ENCODE results near the gene PHLDB2.

The PHLDB2 gene

DNA sequence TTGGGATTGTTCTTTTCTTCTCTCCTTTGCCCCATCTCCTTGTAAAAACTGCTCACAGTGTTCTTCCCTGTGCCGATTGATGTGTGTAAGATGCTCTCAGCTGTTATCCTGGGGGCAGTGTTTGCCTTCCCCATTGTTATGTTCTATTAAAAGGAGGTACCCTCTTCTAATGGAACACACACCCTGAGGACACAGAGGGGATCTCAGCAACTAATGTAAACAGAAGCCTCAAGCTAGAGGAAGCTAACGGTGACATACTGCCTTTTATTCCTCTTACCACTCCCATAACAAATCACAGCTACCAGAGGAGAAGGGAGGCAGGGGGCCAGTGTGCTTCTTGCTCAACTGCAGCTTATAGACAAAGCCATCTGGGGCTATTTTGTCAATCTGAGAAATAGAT lies 141.9 kb downstream of the PHLDB2 start:
- TF ChIP-seq TAF1 (IDR thresholded peaks at IDR 0.05; ENCODE audit: borderline replicate concordance, insufficient read depth, low read length) = no peak

- TF ChIP-seq SIN3A (IDR thresholded peaks at IDR 0.05; ENCODE audit: borderline replicate concordance, insufficient read depth, low read length) = no peak
- no peak for TF ChIP-seq REST (IDR thresholded peaks at IDR 0.05; ENCODE audit: insufficient read depth in 1 of 2, low read depth in 2 of 2, low read length in 2 of 2)
- no peak for TF ChIP-seq POLR2AphosphoS5 (IDR thresholded peaks at IDR 0.05; ENCODE audit: low read depth, low read length)
- no peak for TF ChIP-seq TAF1 (IDR thresholded peaks at IDR 0.05; ENCODE audit: borderline replicate concordance, insufficient read depth, low read length)
- TF ChIP-seq FOXP2 (optimal IDR thresholded peaks at IDR 0.05; ENCODE audit: borderline replicate concordance, extremely low read depth, extremely low read length, insufficient read depth) = no peak
Measured at GRCh38 chr3:112001526-112001925, 142.5 kb downstream of the PHLDB2 start.

DNA sequence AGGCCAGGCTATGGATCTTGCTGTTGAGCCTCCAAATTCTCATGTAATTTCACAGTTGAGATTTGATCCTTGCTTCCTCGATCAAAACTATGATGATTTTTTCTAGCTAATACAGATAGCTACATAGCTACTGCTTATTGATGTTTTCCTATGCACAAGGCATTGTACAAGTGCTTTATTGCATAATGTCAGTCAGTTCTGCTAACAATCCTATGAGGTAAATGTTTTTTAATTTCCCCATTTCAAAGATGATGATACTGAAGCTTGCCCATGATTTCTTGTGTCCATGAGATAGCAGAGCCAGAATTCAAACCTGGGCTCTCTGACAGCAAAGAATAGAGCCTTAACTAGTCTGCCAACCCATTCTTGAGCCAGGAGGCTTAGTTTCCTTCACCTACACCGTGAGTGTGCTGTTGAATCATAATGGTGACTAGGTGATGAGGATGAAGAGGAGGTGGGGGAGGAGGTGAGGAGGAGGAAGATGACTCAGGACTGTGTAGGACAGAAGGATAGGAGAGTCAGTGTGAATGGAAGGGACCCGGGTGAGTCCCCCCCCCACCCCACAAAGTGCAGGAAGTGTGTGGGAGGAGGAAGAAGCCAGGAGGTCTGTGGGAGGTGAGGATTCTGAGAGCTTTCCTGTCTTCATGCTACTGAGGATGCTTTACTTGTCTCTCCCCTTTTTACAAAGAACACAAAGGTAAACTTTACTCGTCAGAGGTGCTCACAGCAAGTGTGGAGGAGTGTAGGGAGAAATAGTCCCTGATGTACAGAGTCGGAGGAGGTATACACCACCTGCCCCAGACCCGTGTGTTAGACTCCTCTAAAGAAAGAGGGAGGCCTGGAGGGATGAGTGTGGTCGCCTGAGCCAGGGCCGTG lies 143.3 kb downstream of the PHLDB2 start:
- TF ChIP-seq FOXP2 (optimal IDR thresholded peaks at IDR 0.05; ENCODE audit: borderline replicate concordance, extremely low read depth, extremely low read length, insufficient read depth) = no peak
- TF ChIP-seq SIN3A (IDR thresholded peaks at IDR 0.05; ENCODE audit: borderline replicate concordance, insufficient read depth, low read length) = no peak
- no peak for TF ChIP-seq REST (IDR thresholded peaks at IDR 0.05; ENCODE audit: insufficient read depth in 1 of 2, low read depth in 2 of 2, low read length in 2 of 2)
- no peak for TF ChIP-seq POLR2AphosphoS5 (IDR thresholded peaks at IDR 0.05; ENCODE audit: low read depth, low read length)
- no peak for TF ChIP-seq TAF1 (IDR thresholded peaks at IDR 0.05; ENCODE audit: borderline replicate concordance, insufficient read depth, low read length)

- no peak for TF ChIP-seq FOXP2 (optimal IDR thresholded peaks at IDR 0.05; ENCODE audit: borderline replicate concordance, extremely low read depth, extremely low read length, insufficient read depth)
- no peak for TF ChIP-seq REST (IDR thresholded peaks at IDR 0.05; ENCODE audit: insufficient read depth in 1 of 2, low read depth in 2 of 2, low read length in 2 of 2)
- no peak for TF ChIP-seq POLR2AphosphoS5 (IDR thresholded peaks at IDR 0.05; ENCODE audit: low read depth, low read length)
- no peak for TF ChIP-seq TAF1 (IDR thresholded peaks at IDR 0.05; ENCODE audit: borderline replicate concordance, insufficient read depth, low read length)
- no peak for TF ChIP-seq SIN3A (IDR thresholded peaks at IDR 0.05; ENCODE audit: borderline replicate concordance, insufficient read depth, low read length)
Measured at GRCh38 chr3:112003321-112004080, 144.4 kb downstream of the PHLDB2 start.

DNA sequence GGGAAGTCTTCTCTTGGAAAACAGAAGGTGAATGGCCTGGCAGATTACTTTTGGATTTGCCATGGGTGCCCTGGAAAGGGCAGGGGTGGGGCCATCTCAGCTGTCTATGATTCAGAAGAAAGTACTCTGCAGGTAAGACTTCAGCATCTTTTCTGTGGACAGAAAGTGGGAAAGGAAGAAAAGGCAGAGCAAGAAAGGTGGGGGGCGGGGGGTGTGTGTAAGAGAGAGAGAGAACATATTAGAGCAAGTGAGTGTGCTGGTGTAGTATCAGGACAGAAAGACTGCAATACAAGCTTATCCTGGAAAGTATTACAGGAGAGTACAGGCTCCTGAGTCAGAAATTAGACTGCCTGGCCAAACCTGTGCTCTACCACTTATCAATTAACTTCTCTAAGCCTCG lies 145.1 kb downstream of the PHLDB2 start:
- TF ChIP-seq TAF1 (IDR thresholded peaks at IDR 0.05; ENCODE audit: borderline replicate concordance, insufficient read depth, low read length) = no peak

DNA sequence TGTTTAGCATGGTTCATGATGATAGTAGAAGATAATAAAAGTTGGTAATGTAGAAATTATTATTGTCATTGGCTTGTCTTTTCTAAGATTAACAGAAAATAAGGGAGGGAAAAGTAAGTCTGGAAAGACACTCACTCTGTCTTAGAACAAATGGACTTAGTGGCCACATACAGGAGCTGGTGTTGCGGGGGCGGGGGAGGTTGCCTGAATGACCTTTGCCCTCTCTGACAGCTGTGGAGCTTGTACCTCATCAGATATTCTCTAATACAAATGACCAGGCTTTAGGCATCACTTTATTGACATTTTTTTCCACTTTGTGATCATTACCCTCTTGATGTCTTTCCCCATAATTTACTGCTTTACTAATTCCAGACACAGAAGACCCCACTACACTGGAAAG lies 145.6 kb downstream of the PHLDB2 start:
- TF ChIP-seq POLR2AphosphoS5 (IDR thresholded peaks at IDR 0.05; ENCODE audit: low read depth, low read length) (no peak), FOXP2 (optimal IDR thresholded peaks at IDR 0.05; ENCODE audit: borderline replicate concordance, extremely low read depth, extremely low read length, insufficient read depth) (no peak), TAF1 (IDR thresholded peaks at IDR 0.05; ENCODE audit: borderline replicate concordance, insufficient read depth, low read length) (no peak), REST (IDR thresholded peaks at IDR 0.05; ENCODE audit: insufficient read depth in 1 of 2, low read depth in 2 of 2, low read length in 2 of 2) (no peak), SIN3A (IDR thresholded peaks at IDR 0.05; ENCODE audit: borderline replicate concordance, insufficient read depth, low read length) (no peak)
